DOHH2 (cell line): Measurements from ENCODE around the gene ATG10.

Experiments
- H3F3A ChIP-seq: fragments of 200-600 bp; sonication (generic), shearing (Covaris generic); 2 replicates; pipeline ENCODE4 v1.6.0; 2016; ENCODE audit warnings: antibody characterized with exemption, mild to moderate bottlenecking; ENCODE audit not compliant: control insufficient read depth, insufficient read depth
- H3K27ac ChIP-seq: fragments of 200-600 bp; sonication (generic); 2 replicates; pipeline ENCODE4 v1.5.1; 2014; ENCODE audit warnings: low read depth, mild to moderate bottlenecking, low read length, moderate library complexity
- H3K27me3 ChIP-seq: fragments of 200-600 bp; sonication (generic); 2 replicates; pipeline ENCODE4 v1.6.1; 2014; ENCODE audit warnings: mild to moderate bottlenecking, low read length, mixed read lengths; ENCODE audit not compliant: control insufficient read depth
- H3K36me3 ChIP-seq: fragments of 200-600 bp; sonication (generic); 2 replicates; pipeline ENCODE4 v1.6.1; 2014; ENCODE audit warnings: mild to moderate bottlenecking, low read length, moderate library complexity, mixed read lengths; ENCODE audit not compliant: control insufficient read depth
- H3K4me1 ChIP-seq: fragments of 200-600 bp; sonication (generic); 2 replicates; pipeline ENCODE4 v1.6.1; 2014; ENCODE audit warnings: mild to moderate bottlenecking, low read length, mixed read lengths; ENCODE audit not compliant: control insufficient read depth
- H3K4me2 ChIP-seq: fragments of 200-600 bp; sonication (generic); 2 replicates; pipeline ENCODE4 v1.6.0; 2014; ENCODE audit warnings: mild to moderate bottlenecking, low read length, moderate library complexity
- H3K4me3 ChIP-seq: fragments of 200-600 bp; sonication (generic); 2 replicates; pipeline ENCODE4 v1.5.1; 2014; ENCODE audit warnings: mild to moderate bottlenecking, low read length, mixed read lengths
- H3K79me2 ChIP-seq: fragments of 200-600 bp; sonication (generic); 2 replicates; pipeline ENCODE4 v1.6.1; 2014; ENCODE audit warnings: mild to moderate bottlenecking, low read length, mixed read lengths; ENCODE audit not compliant: control insufficient read depth
- H3K9me2 ChIP-seq: fragments of 200-600 bp; sonication (generic); replicated peaks from 2 replicates; pipeline ENCODE4 v1.6.1; 2014; ENCODE audit warnings: mild to moderate bottlenecking, low read length, mixed read lengths; ENCODE audit not compliant: control insufficient read depth
- H3K9me3 ChIP-seq: fragments of 200-600 bp; sonication (generic); 2 replicates; pipeline ENCODE4 v1.6.1; 2014; ENCODE audit warnings: antibody characterized with exemption, low read length, mixed read lengths; ENCODE audit not compliant: control insufficient read depth, insufficient read depth
- H4K20me1 ChIP-seq: fragments of 200-600 bp; sonication (generic); 2 replicates; pipeline ENCODE4 v1.6.0; 2014; ENCODE audit warnings: low read depth, mild to moderate bottlenecking, antibody characterized with exemption, low read length, moderate library complexity; ENCODE audit not compliant: control insufficient read depth, insufficient read depth
- EZH2phosphoT487 ChIP-seq: fragments of 200-600 bp; sonication (generic); IDR thresholded peaks from 2 replicates; pipeline ENCODE4 v1.6.1; 2017; ENCODE audit warnings: borderline replicate concordance, mild to moderate bottlenecking, antibody characterized with exemption, low read length, moderate library complexity, mixed read lengths
- TF ChIP-seq, protein P1 (sequence below): fragments of 200-600 bp; sonication (generic); IDR thresholded peaks from one replicate; pipeline ENCODE4 v1.5.1; 2014; ENCODE audit warnings: antibody characterized with exemption, mild to moderate bottlenecking, low read depth, low read length; ENCODE audit not compliant: poor library complexity, severe bottlenecking

Gene ATG10

GRCh38 chr5:82291420-82291819 lies 319.6 kb downstream of the ATG10 start:
- TF ChIP-seq, protein P1, sequence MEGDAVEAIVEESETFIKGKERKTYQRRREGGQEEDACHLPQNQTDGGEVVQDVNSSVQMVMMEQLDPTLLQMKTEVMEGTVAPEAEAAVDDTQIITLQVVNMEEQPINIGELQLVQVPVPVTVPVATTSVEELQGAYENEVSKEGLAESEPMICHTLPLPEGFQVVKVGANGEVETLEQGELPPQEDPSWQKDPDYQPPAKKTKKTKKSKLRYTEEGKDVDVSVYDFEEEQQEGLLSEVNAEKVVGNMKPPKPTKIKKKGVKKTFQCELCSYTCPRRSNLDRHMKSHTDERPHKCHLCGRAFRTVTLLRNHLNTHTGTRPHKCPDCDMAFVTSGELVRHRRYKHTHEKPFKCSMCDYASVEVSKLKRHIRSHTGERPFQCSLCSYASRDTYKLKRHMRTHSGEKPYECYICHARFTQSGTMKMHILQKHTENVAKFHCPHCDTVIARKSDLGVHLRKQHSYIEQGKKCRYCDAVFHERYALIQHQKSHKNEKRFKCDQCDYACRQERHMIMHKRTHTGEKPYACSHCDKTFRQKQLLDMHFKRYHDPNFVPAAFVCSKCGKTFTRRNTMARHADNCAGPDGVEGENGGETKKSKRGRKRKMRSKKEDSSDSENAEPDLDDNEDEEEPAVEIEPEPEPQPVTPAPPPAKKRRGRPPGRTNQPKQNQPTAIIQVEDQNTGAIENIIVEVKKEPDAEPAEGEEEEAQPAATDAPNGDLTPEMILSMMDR: no peak
- TF ChIP-seq EZH2phosphoT487: no peak
- Histone ChIP-seq H3K36me3 (no peaks in the 10 kb centered on the region), H3K27ac (no peak overlapping the region), H3K9me2 (no peaks in the 10 kb centered on the region), H3K79me2 (peaks cover 1% of the 10 kb centered on the region; the same call in 1 of the 2 replicates), H3K27me3 (no peaks in the 10 kb centered on the region), H3K4me1 (no peaks in the 10 kb centered on the region), H3K4me3 (no peak overlapping the region), H3K9me3 (no peaks in the 10 kb centered on the region), H3F3A (no peaks in the 10 kb centered on the region), H4K20me1 (no peaks in the 10 kb centered on the region; the same call in 1 of the 2 replicates), H3K4me2 (no peak overlapping the region)

DNA sequence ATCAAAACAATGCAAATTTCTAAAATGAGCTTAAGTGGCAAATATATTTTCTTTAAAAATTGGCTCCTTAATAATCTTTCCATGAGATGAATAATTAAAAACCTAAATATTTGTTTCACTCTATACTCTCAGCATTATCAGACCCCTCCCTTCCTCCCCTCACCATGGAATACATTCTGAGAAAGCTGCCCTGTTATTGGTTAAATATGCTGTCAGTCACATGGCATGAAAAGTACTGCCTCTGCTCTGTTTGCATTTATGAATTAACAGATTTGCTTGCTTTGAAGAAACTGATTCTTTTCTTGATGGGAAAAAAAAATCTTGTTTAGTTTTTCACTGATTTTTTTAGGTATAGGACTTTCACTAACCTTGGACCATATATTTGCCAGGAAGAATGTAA lies 323.3 kb downstream of the ATG10 start:
- no peaks in the 10 kb centered on the region for H3K27me3 ChIP-seq
- H3K9me3 ChIP-seq: no peaks in the 10 kb centered on the region
- H4K20me1 ChIP-seq: no peaks in the 10 kb centered on the region; the same call in 1 of the 2 replicates
- no peaks in the 10 kb centered on the region for H3K4me1 ChIP-seq
- no peak overlapping the region for H3K27ac ChIP-seq
- no peaks in the 10 kb centered on the region for H3F3A ChIP-seq
- H3K4me3 ChIP-seq: no peak overlapping the region
- no peaks in the 10 kb centered on the region for H3K9me2 ChIP-seq
- TF ChIP-seq, protein P1: no peak
- TF ChIP-seq EZH2phosphoT487: no peak
- no peak overlapping the region for H3K4me2 ChIP-seq
- no peaks in the 10 kb centered on the region for H3K36me3 ChIP-seq
- no peaks in the 10 kb centered on the region for H3K79me2 ChIP-seq

DNA sequence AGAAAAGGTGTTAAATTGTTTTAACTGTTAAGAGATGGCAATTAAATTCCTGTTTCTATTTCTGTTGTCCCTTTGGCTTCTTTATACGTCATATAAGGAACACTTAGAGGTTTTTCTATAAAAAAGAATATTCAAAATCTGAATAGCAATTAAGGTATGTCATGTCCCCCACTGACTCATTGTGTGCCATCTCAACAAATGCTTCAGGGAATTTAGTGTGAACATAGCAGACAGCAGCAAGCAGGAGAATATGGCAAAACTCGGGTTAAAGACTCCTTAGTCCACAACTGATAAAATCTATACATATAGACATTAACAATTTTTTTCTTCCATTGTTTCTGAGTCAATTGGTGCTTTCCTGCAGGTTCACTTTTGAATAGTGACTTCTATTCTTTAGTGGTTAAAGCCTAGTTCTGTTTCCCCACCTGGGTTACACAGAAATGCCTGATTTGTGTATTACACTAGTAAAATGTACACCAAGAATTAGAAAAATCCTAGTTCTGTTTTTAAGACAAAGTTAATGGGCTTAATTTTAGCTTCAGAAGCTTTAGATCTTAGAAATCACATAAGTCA lies 324.2 kb downstream of the ATG10 start:
- Histone ChIP-seq H3K9me2 (no peaks in the 10 kb centered on the region), H3K27ac (no peak overlapping the region), H3K79me2 (no peaks in the 10 kb centered on the region), H3K9me3 (no peaks in the 10 kb centered on the region), H3F3A (no peaks in the 10 kb centered on the region), H3K4me3 (no peak overlapping the region), H3K4me1 (no peaks in the 10 kb centered on the region), H4K20me1 (no peaks in the 10 kb centered on the region), H3K36me3 (no peaks in the 10 kb centered on the region), H3K27me3 (no peaks in the 10 kb centered on the region), H3K4me2 (no peak overlapping the region)
- TF ChIP-seq, protein P1: no peak
- no peak for TF ChIP-seq EZH2phosphoT487
